OCI-M2 (cell line): ENCODE results near the gene RBM10.

Experiments used
- DNase-seq: peaks from one replicate; lab custom pipeline; 2025; ENCODE audit not compliant: unreplicated experiment; lab: John Stamatoyannopoulos, UW

The RBM10 gene

GRCh38 chrX:47197526-47197925 is 52.5 kb downstream of the RBM10 start:
- DNase-seq = no peak

- no peak for DNase-seq
These were observed 53.1 kb downstream of the RBM10 start for GRCh38 chrX:47198026-47198686.

- no peak for DNase-seq
These were observed 53.7 kb downstream of the RBM10 start for GRCh38 chrX:47198687-47199080.

GRCh38 chrX:47199286-47199685 is 54.3 kb downstream of the RBM10 start:
- DNase-seq = no peak

GRCh38 chrX:47200385-47201150 is 55.5 kb downstream of the RBM10 start:
- DNase-seq = no peak

GRCh38 chrX:47201345-47201944 is 56.4 kb downstream of the RBM10 start:
- DNase-seq = no peak

- no peak for DNase-seq
These were observed 57.3 kb downstream of the RBM10 start for GRCh38 chrX:47202316-47202715.

- no peak for DNase-seq
These were observed 57.9 kb downstream of the RBM10 start for GRCh38 chrX:47202877-47203276.

GRCh38 chrX:47204970-47205369 is 59.9 kb downstream of the RBM10 start:
- DNase-seq = no peak

- DNase-seq = no peak
These were observed 61.3 kb downstream of the RBM10 start for GRCh38 chrX:47206316-47206715.

GRCh38 chrX:47208108-47208507 is 63.1 kb downstream of the RBM10 start:
- DNase-seq = no peak

GRCh38 chrX:47209508-47210238 is 64.7 kb downstream of the RBM10 start:
- no peak for DNase-seq

GRCh38 chrX:47210661-47211425 is 65.8 kb downstream of the RBM10 start:
- DNase-seq = no peak

GRCh38 chrX:47212381-47213293 is 67.6 kb downstream of the RBM10 start:
- DNase-seq = no peak

GRCh38 chrX:47214435-47215077 is 69.5 kb downstream of the RBM10 start:
- DNase-seq = no peak

GRCh38 chrX:47215291-47215900 is 70.4 kb downstream of the RBM10 start:
- DNase-seq = no peak

- DNase-seq = no peak
These were observed 71.4 kb downstream of the RBM10 start for GRCh38 chrX:47216393-47216925.

- no peak for DNase-seq
These were observed 72.3 kb downstream of the RBM10 start for GRCh38 chrX:47217121-47217851.
